ENCODE measurements around the gene FAM47E. TPM values are rescaled to one million over a fixed set of nuclear protein-coding genes. Genes with fewer than 3 reads are reported as not detected.
A peak's percentile ranks its signal among the peaks of the same experiment; 100 is the strongest.

Gene FAM47E
- total and polyA plus RNA-seq, 9 donors = 0.64 to 2.4 (median 1.2) TPM

DNA sequence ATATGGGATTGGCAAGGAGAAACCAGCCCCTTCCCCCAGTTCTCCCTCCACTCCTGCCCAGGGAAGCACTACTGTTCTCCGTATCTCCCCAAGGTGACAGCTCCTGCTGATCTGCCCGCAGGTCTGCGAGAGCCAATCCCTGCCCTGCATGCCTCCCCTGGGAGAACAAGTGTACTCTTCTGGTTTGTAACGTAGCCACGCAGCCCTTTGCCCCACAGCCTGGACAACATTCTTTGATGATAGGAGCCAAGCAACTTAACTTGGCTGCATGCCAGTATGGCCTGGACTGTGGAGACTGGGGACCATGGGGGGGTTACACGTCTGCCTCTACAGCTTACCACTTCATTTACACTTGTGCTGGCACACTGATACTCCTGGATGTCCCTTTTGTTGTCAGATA, 57.0 kb downstream of the FAM47E start:
- Histone ChIP-seq H3K27ac (ENCODE audit: low read length) (peak overlapping the region; percentile 96), H3K27me3 (ENCODE audit: control insufficient read depth, insufficient read depth, low read length) (peaks cover 24% of the 10 kb centered on the region), H3K4me3 (ENCODE audit: low read length) (peak overlapping the region; percentile 79), H3K4me1 (ENCODE audit: control insufficient read depth, insufficient read depth, low read length) (peaks cover 23% of the 10 kb centered on the region), H3K36me3 (ENCODE audit: control insufficient read depth, insufficient read depth, low read length) (peaks cover 12% of the 10 kb centered on the region), H3K9me3 (replicated peaks; ENCODE audit: control insufficient read depth, low read depth, low read length) (no peaks in the 10 kb centered on the region)
- DNase-seq = peak; percentile 63
- WGBS (ENCODE audit: insufficient coverage) = 68% methylated on average over 5 of the region's 6 CpGs

DNA sequence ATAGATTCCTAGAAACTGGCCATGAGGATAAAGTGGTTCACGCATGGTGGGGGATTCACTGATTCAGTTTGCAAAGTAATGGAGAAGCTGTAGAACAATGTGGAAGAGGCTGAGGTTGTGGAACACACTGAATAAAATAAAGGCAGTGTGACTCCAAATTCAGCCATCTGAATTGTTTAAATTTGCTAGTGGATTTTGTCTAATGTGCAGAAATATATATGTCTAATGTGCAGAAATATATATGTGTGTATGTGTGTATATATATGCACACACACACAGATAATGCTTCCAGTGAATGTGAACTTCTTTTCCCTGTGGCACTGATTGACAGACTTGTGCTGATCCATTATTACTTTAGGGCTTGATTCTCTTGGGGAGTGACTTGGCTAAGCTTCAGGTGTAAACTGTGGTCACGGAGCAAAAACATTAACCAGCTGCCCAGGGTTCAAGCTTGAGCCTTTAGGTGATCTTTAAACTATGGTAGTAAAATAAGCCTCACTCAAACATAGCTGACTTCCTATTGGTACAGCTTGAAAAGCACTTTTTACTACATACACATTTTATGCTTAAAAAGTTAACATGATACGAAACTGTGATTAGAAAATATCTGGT, 58.5 kb downstream of the FAM47E start:
- Histone ChIP-seq H3K27me3 (ENCODE audit: control insufficient read depth, insufficient read depth, low read length) (peaks cover 21% of the 10 kb centered on the region), H3K9me3 (replicated peaks; ENCODE audit: control insufficient read depth, low read depth, low read length) (no peaks in the 10 kb centered on the region), H3K36me3 (ENCODE audit: control insufficient read depth, insufficient read depth, low read length) (peaks cover 12% of the 10 kb centered on the region), H3K4me3 (ENCODE audit: low read length) (no peak overlapping the region), H3K27ac (ENCODE audit: low read length) (no peak overlapping the region), H3K4me1 (ENCODE audit: control insufficient read depth, insufficient read depth, low read length) (peaks cover 21% of the 10 kb centered on the region)
- WGBS (ENCODE audit: insufficient coverage) = 81% methylated on average over 1 of the region's 3 CpGs
- no peak for DNase-seq

GRCh38 chr4:76310683-76311082, 59.2 kb downstream of the FAM47E start:
- no peak overlapping the region for H3K4me3 ChIP-seq (ENCODE audit: low read length)
- 83% methylated on average over 1 of the region's 4 CpGs for WGBS (ENCODE audit: insufficient coverage)
- H3K4me1 ChIP-seq (ENCODE audit: control insufficient read depth, insufficient read depth, low read length) = peaks cover 16% of the 10 kb centered on the region

DNA sequence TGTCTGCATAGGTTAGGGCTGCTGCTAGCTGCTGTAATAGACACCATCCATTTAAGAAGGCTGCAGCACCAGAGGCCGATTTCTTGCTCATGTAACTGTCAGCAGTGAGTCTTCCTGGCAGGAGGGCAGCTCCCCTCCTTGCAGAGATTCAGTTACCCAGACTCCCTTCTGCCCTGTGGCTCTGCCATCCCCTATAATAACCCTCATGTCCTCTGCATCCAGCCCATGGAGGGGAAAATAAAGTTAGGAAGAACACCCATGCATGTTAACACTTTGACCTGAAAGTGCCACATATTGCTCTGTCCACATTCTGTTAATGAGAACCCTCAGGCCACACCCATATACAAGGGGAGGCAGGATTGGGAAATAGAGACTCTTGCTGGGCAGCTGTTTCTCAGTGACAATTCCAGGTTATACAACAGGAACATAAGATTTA, 60.4 kb downstream of the FAM47E start:
- H3K36me3 ChIP-seq (ENCODE audit: control insufficient read depth, insufficient read depth, low read length) = peaks cover 12% of the 10 kb centered on the region
- DNase-seq = peak; percentile 24
- H3K27ac ChIP-seq (ENCODE audit: low read length) = no peak overlapping the region
- peaks cover 2% of the 10 kb centered on the region for H3K9me3 ChIP-seq (replicated peaks; ENCODE audit: control insufficient read depth, low read depth, low read length)
- WGBS (ENCODE audit: insufficient coverage) = 50% methylated on average over 1 of the region's 1 CpG
- H3K27me3 ChIP-seq (ENCODE audit: control insufficient read depth, insufficient read depth, low read length) = peaks cover 10% of the 10 kb centered on the region
- peaks cover 13% of the 10 kb centered on the region for H3K4me1 ChIP-seq (ENCODE audit: control insufficient read depth, insufficient read depth, low read length)
- no peak overlapping the region for H3K4me3 ChIP-seq (ENCODE audit: low read length)

More at GRCh38 chr4:76310683-76311082, 59.2 kb downstream of the FAM47E start:
- Histone ChIP-seq H3K27ac (ENCODE audit: low read length) (no peak overlapping the region), H3K9me3 (replicated peaks; ENCODE audit: control insufficient read depth, low read depth, low read length) (no peaks in the 10 kb centered on the region), H3K27me3 (ENCODE audit: control insufficient read depth, insufficient read depth, low read length) (peaks cover 16% of the 10 kb centered on the region), H3K36me3 (ENCODE audit: control insufficient read depth, insufficient read depth, low read length) (peaks cover 12% of the 10 kb centered on the region)
- no peak for DNase-seq

GRCh38 chr4:76312457-76312856, 60.9 kb downstream of the FAM47E start:
- no peak overlapping the region for H3K27ac ChIP-seq (ENCODE audit: low read length)
- H3K36me3 ChIP-seq (ENCODE audit: control insufficient read depth, insufficient read depth, low read length) = peaks cover 12% of the 10 kb centered on the region
- no CpG with 5 or more reads among the region's 1 CpG for WGBS (ENCODE audit: insufficient coverage)
- peaks cover 2% of the 10 kb centered on the region for H3K9me3 ChIP-seq (replicated peaks; ENCODE audit: control insufficient read depth, low read depth, low read length)
- DNase-seq = no peak
- peaks cover 8% of the 10 kb centered on the region for H3K4me1 ChIP-seq (ENCODE audit: control insufficient read depth, insufficient read depth, low read length)
- no peak overlapping the region for H3K4me3 ChIP-seq (ENCODE audit: low read length)
- H3K27me3 ChIP-seq (ENCODE audit: control insufficient read depth, insufficient read depth, low read length) = peaks cover 4% of the 10 kb centered on the region

DNA sequence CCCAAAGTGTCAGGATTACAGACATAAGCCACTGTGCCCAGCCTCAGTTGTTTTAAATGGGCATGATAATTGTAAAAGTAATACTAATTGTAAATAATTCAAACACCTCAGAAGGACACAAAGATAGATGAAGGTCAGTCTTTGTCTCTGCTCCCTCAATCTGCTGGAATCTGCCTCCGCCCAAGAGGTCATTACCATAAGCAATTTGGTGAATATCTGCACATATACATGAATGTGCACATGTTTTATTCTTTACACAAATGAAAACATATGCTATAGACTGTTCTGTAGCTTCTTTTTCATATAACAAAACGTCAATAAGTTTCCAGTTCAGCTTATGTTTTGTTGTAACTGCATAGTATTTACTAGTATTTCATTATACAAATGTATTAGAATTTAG, 62.0 kb downstream of the FAM47E start:
- no peak overlapping the region for H3K27ac ChIP-seq (ENCODE audit: low read length)

DNA sequence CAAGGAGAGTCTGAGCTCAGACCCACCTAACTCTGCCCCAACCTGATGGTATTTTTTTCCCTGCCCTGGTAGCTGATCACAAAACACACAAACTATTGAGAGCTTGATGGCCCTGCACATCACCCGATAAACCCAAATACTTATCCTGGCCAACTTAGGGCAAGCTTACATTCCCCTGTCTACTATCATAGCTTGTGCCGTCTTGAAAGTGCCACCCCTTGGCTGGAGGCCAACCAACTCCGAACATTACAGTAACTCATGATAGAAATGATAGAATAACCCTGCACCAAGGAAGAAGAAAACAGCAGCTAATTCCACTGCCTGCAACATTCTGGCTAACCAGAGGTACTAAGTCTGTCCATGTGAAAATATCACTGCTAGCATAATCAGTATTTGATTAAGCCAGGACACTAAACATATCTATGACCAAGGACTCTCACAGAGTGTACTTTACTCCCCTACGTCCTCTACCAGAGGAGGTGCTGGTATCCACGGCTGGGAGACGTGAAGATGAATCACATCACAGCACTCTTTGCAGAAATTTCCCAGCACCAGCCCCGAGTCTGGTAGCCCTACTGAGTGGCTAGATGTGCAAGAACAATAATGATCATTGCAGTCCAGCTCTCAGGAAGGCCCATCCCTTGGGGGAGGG, 63.9 kb downstream of the FAM47E start:
- Histone ChIP-seq H3K36me3 (ENCODE audit: control insufficient read depth, insufficient read depth, low read length) (peaks cover 3% of the 10 kb centered on the region), H3K27ac (ENCODE audit: low read length) (no peak overlapping the region), H3K27me3 (ENCODE audit: control insufficient read depth, insufficient read depth, low read length) (no peaks in the 10 kb centered on the region), H3K9me3 (replicated peaks; ENCODE audit: control insufficient read depth, low read depth, low read length) (peaks cover 2% of the 10 kb centered on the region), H3K4me1 (ENCODE audit: control insufficient read depth, insufficient read depth, low read length) (peaks cover 2% of the 10 kb centered on the region), H3K4me3 (ENCODE audit: low read length) (no peak overlapping the region)
- WGBS (ENCODE audit: insufficient coverage) = 100% methylated on average over 3 of the region's 7 CpGs
- no peak for DNase-seq

More for the DNA sequence above, 62.0 kb downstream of the FAM47E start:
- peaks cover 12% of the 10 kb centered on the region for H3K36me3 ChIP-seq (ENCODE audit: control insufficient read depth, insufficient read depth, low read length)
- H3K4me1 ChIP-seq (ENCODE audit: control insufficient read depth, insufficient read depth, low read length) = peaks cover 7% of the 10 kb centered on the region
- no peak for DNase-seq
- H3K27me3 ChIP-seq (ENCODE audit: control insufficient read depth, insufficient read depth, low read length) = no peaks in the 10 kb centered on the region
- H3K4me3 ChIP-seq (ENCODE audit: low read length) = no peak overlapping the region
- WGBS (ENCODE audit: insufficient coverage) = no CpG with 5 or more reads among the region's 2 CpGs
- H3K9me3 ChIP-seq (replicated peaks; ENCODE audit: control insufficient read depth, low read depth, low read length) = peaks cover 2% of the 10 kb centered on the region

- Histone ChIP-seq H3K4me1 (ENCODE audit: control insufficient read depth, insufficient read depth, low read length) (no peaks in the 10 kb centered on the region), H3K9me3 (replicated peaks; ENCODE audit: control insufficient read depth, low read depth, low read length) (peaks cover 2% of the 10 kb centered on the region), H3K27ac (ENCODE audit: low read length) (no peak overlapping the region), H3K27me3 (ENCODE audit: control insufficient read depth, insufficient read depth, low read length) (no peaks in the 10 kb centered on the region), H3K4me3 (ENCODE audit: low read length) (no peak overlapping the region), H3K36me3 (ENCODE audit: control insufficient read depth, insufficient read depth, low read length) (no peaks in the 10 kb centered on the region)
- no peak for DNase-seq
- no CpG with 5 or more reads among the region's 1 CpG for WGBS (ENCODE audit: insufficient coverage)
Measured at GRCh38 chr4:76316131-76316530, 64.6 kb downstream of the FAM47E start.

DNA sequence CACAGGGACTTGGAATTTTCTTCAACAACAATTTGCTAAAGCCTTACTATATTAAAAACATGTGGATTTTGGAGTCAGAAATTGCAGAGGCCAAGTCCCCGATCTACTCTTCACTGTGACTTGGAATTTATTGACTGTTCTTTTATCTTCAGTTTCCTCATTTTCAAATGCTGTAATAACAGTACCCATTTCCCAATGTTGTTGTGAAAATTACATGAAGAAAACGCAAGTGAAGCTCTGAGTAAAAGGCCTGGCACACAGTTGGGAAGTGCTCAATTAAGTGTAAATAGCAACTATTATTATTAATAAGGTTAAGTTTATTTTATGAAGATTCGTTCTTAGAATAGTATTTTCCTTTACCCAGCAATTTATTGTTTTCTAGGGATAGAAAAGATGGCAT, 70.7 kb downstream of the FAM47E start:
- Histone ChIP-seq H3K4me1 (ENCODE audit: control insufficient read depth, insufficient read depth, low read length) (no peaks in the 10 kb centered on the region), H3K27me3 (ENCODE audit: control insufficient read depth, insufficient read depth, low read length) (no peaks in the 10 kb centered on the region), H3K9me3 (replicated peaks; ENCODE audit: control insufficient read depth, low read depth, low read length) (peaks cover 11% of the 10 kb centered on the region), H3K36me3 (ENCODE audit: control insufficient read depth, insufficient read depth, low read length) (no peaks in the 10 kb centered on the region), H3K4me3 (ENCODE audit: low read length) (no peak overlapping the region), H3K27ac (ENCODE audit: low read length) (no peak overlapping the region)
- DNase-seq = no peak
- no CpG with 5 or more reads among the region's 3 CpGs for WGBS (ENCODE audit: insufficient coverage)

DNA sequence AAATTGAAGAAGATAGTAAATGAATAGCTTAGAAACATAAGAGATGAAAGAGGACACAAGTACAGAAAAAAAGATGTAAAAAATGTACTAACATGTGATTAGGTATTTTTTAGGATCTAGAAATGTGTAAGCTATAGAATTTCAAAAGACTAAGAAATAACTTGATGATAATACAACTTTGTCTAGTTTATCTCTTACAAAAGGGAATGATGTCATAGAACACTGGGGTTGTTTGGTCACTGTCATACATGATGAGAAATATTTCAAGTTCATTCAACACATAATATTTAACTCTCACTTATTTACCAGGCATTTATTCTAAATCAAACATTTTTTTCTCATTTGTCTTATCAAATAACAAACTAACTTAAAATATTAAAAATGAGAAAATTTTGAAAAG, 73.6 kb downstream of the FAM47E start:
- H3K27ac ChIP-seq (ENCODE audit: low read length) = no peak overlapping the region
- no peaks in the 10 kb centered on the region for H3K27me3 ChIP-seq (ENCODE audit: control insufficient read depth, insufficient read depth, low read length)
- H3K9me3 ChIP-seq (replicated peaks; ENCODE audit: control insufficient read depth, low read depth, low read length) = peaks cover 11% of the 10 kb centered on the region
- H3K36me3 ChIP-seq (ENCODE audit: control insufficient read depth, insufficient read depth, low read length) = no peaks in the 10 kb centered on the region
- H3K4me1 ChIP-seq (ENCODE audit: control insufficient read depth, insufficient read depth, low read length) = no peaks in the 10 kb centered on the region
- no peak for DNase-seq
- no peak overlapping the region for H3K4me3 ChIP-seq (ENCODE audit: low read length)

Measured in muscle of leg (tissue), 11 donors.